HG02588 (cell line): ENCODE data around the gene ARFIP1.

Experiments
- ATAC-seq: cut with Tn5 transposase; IDR thresholded peaks from one replicate; pipeline ENCODE4 v1.9.1; 2021; ENCODE audit warnings: mild to moderate bottlenecking, moderate library complexity; ENCODE audit not compliant: unreplicated experiment

ARFIP1 gene

DNA sequence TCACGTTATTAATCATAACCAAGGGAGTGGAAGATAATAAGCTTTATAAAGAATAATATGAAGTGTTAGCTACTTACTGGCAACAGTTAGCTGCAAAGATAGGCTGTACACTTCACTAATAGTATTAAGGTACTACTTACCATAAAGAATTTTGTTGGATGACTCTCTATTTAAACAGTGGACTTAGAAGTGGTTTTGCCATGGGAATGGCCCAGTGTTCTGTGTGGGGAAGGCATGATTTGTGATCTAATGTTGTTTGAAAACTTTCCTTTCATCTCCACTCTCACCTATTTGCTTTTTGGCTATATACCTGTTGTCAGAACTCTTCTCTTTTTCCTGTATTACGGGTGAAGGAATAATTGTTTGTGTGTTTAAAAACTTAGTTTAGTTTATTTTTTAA lies 179.3 kb downstream of the ARFIP1 start:
- no peak for ATAC-seq

DNA sequence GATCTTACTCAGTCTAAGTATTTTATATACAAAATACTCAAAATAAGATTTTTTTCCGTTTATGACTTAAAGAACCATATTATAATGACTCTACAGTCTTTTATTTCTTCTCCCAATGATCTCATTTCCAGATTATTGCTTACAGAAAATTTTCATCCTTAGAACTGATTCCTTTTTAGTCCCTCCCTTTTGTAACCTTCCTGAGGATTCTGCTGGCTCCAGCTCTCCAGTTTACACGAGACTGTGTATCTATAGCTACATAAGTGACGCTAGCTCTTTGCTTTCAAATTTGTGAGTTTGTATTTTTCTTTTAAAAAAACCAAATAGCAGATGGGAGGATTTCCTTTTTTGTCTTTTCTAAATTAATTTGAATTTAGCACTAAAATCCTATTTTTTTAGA lies 180.3 kb downstream of the ARFIP1 start:
- ATAC-seq = no peak

DNA sequence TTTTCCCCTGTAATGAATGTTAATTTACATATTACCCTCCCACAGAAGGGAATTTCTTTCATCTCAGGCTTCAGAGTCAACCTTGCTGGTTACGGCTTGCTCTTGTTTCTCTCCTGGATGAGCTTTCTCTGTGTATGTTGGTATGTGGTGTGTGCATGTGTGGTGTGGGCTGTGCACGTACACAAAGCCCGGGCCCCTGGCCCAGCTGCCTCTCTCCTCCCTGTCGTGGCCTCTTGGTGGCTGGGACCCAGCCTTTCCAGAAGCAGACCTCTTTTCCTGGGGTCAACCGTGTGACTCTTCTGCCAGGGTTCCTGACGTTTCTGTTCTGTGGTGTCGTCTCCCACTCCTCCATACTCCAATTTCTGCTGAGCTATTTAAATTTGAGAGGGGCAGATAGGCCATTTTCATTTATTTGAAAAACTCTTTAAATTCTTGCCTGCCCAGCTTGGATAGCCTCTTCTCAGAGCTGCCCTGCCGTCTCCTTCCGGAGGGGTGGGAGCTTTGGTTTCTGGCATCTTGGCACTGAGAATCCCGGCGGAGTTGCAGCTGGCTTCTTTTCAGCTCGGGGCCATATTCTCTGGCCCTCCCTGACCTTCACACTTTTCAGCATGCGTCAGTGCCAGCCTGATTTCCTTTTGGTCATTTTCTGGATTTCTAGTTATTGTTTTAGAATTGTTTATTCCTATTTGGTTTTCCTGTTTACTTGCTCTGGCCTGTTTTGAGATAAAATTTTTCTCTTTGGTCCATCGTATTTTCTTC lies 181.4 kb downstream of the ARFIP1 start:
- no peak for ATAC-seq

DNA sequence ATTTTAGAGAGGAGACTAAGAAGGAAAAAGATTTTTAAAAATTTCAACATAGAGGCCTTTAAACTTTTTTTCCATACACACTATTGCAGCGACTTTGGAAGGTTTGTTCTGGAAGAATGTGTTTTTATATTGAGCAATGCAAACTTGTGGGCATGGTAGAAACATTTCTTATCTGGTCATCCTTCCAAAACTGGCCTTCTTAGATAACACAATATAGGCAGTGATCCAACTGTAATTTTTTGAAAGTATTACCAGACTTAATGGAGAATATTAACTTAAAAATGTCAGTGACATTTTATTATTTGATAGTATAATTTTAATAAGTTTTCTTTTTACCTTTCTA lies 182.0 kb downstream of the ARFIP1 start:
- ATAC-seq = no peak
